GM12865 (cell line): ENCODE results near the gene CHCHD6.

Source experiments
- DNase-seq: peaks from one replicate; pipeline ENCODE4 v3.0.0; 2010; ENCODE audit warnings: low read depth
- H3K4me3 ChIP-seq: 2 replicates; pipeline ENCODE4 v1.5.1; 2011; ENCODE audit warnings: mild to moderate bottlenecking, low read depth, low read length, control low read depth
- TF ChIP-seq, protein P1 (sequence below): IDR thresholded peaks from 2 replicates; pipeline ENCODE4 v1.5.1; 2011; ENCODE audit warnings: low read length, control low read depth, low read depth, inconsistent platforms; ENCODE audit not compliant: insufficient read depth; ENCODE audit errors: missing control alignments

The CHCHD6 gene

DNA sequence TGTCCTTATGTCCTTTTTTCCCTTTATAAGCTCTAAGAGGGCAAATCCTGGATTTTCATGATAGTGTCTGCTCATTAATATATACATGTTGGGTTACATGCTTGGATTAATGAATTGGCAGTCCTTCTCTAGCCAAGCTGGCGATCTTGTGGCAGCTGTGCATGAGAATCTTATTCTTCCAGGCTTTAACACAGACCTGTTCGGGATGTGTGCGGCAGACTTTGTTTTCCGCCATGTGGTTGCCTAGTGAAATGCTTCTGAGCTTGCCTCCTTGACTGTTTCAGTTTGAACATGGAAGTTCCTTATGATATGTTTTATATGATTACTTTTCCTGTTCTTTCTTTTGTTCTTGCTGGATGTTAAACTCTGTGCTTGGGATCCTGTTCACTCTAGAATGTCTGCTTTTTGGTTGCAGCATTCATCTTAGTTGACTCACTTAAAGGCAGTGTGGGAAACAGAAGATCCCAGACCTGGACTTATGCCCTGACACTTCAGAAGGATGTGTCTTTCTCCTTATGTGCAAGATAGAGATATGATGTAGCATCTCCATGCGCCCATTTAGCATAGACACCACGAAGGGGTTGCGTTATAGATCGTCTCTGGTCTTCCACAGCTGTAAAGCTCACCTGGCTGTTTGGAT, 7.2 kb downstream of the CHCHD6 start:
- TF ChIP-seq, protein P1, sequence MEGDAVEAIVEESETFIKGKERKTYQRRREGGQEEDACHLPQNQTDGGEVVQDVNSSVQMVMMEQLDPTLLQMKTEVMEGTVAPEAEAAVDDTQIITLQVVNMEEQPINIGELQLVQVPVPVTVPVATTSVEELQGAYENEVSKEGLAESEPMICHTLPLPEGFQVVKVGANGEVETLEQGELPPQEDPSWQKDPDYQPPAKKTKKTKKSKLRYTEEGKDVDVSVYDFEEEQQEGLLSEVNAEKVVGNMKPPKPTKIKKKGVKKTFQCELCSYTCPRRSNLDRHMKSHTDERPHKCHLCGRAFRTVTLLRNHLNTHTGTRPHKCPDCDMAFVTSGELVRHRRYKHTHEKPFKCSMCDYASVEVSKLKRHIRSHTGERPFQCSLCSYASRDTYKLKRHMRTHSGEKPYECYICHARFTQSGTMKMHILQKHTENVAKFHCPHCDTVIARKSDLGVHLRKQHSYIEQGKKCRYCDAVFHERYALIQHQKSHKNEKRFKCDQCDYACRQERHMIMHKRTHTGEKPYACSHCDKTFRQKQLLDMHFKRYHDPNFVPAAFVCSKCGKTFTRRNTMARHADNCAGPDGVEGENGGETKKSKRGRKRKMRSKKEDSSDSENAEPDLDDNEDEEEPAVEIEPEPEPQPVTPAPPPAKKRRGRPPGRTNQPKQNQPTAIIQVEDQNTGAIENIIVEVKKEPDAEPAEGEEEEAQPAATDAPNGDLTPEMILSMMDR: no peak
- no peak for DNase-seq
- no peak overlapping the region for H3K4me3 ChIP-seq

DNA sequence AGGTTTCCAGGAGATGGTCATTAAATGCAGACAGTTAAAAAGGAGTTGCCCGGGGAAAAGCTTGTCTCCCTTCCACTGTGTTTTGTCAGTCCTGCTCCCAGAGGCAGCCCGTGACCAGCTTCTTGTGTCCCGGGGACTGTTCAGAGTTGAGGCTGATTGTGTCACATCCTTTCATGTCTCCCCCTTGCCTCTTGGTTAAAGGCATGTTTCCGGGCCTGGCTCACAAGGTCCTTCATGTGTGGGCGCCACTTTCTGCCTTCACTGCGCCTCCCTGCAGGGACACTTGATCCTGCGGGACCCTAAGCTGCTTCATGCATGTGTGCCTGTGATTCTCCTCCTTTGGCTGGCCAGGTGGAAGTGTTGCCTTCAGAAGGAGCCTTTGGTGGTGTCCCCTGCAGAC, 9.2 kb downstream of the CHCHD6 start:
- no peak for DNase-seq
- TF ChIP-seq, protein P1: no peak
- H3K4me3 ChIP-seq: no peak overlapping the region

- H3K4me3 ChIP-seq: no peak overlapping the region
- TF ChIP-seq, protein P1: no peak
- no peak for DNase-seq
Measured at GRCh38 chr3:126714276-126714900, 10.3 kb downstream of the CHCHD6 start.

DNA sequence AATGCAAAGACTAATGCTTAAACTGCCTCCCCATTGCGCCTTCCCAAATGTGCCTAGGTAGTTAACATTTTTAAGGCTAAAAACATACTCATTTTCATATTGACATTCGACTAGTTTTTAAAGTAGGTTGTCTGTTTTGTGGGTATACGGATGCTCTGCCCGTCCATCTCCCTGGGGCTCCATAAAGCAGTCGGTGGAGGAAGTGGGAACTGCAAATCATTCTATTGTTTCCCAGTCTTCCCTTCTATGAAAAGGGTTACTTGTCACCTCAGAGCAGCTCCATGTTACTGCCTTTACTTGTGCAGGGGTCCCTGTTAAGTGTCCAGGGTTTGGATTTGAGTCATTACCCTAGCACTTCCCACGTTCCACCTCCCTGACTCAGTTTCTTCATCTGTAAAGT, 10.9 kb downstream of the CHCHD6 start:
- no peak for DNase-seq
- H3K4me3 ChIP-seq: no peak overlapping the region
- TF ChIP-seq, protein P1: no peak

DNA sequence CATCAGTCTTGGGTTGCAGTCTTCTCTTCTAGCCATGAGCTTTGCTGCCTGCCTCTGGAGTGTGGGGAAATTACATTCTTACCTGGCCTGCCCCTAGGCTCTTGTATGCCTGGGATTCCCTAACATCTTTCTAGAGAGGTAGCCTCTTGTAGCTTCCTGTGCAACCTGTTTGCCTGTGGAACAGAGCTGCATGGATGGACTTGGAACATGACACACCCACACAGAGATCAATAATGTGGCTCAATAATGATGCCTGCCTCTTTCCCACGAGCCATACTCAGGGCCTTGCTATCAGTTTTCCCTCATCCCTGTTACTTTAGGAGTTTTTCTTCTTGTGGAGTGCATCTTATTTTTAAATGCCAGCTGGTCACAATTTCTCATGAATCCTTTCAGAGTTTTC, 11.4 kb downstream of the CHCHD6 start:
- TF ChIP-seq, protein P1: no peak
- DNase-seq: no peak

DNA sequence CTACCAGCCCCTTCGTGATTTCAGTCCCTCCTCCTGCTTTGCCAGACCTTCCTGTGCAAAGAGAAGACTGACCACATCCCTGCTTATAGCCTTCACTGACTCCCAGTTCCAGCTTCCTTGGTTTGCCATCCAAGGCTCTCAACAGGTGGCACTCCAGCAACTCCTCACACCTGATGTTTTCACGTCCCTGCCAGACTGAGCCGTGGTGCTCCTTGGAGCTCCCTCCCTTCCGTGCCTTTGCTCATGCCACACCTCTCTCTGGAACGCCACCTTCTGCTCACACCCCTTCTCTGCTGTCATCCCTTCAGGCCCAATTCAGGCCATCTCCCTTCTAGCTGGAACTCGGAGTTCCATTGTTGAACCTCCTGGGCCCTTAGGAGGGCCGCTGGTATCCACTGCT, 12.0 kb downstream of the CHCHD6 start:
- TF ChIP-seq, protein P1: no peak
- H3K4me3 ChIP-seq: no peak overlapping the region
- no peak for DNase-seq

More for the DNA sequence above, 11.4 kb downstream of the CHCHD6 start:
- no peak overlapping the region for H3K4me3 ChIP-seq
